ENCODE results near the gene RBFOX1. TPM values are rescaled to one million over a fixed set of nuclear protein-coding genes. Genes with fewer than 3 reads are reported as not detected.

Gene RBFOX1
- total RNA-seq, 1 donor from 2014 or later, result not detected

DNA sequence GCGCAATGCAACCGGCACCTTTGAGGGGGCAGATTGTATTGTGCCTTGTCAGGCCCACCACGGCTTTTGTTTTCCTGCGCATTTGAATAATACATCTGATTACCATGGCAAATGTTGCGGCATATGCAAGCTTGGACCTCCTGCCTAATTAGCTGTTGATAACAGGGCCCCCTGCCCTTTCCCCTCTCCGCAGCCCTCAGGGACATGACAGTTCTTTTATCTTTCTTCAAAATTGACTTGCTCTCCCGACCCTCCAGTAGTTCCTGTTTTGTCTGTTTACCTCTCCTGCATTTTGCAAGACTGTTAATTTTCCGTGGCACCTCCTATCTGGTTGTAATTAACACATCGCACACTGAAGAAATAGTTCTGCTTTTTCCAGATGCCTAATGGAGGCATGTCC lies 86.8 kb downstream of the RBFOX1 start:
- intact Hi-C loops (cut with micrococcal nuclease), result no loop called here

- intact Hi-C loops (cut with micrococcal nuclease), result no loop called here
These were observed 87.4 kb downstream of the RBFOX1 start for GRCh38 chr16:7420079-7420478.

GRCh38 chr16:7420843-7421242 lies 88.2 kb downstream of the RBFOX1 start:
- intact Hi-C loops (cut with micrococcal nuclease), result no loop called here

DNA sequence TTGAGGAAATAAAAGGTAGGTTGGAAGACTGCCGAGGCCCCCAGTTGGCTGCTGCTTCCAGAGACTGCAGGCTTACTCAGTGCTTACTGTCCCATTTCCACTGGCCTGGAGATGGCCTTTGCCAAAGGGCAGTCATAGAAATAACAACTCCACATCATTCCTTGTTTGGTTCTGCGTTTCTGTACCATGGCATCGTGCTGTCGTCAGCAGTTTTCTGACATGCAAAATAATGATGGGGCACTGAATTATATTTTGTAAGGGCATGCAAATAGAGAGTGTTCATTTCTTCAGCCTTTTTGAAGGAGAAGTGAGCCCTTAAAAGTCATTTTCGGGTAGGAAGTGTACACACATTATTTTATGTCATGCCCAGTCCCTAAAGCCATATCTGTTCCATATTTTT lies 88.9 kb downstream of the RBFOX1 start:
- intact Hi-C loops (cut with micrococcal nuclease), result no loop called here

DNA sequence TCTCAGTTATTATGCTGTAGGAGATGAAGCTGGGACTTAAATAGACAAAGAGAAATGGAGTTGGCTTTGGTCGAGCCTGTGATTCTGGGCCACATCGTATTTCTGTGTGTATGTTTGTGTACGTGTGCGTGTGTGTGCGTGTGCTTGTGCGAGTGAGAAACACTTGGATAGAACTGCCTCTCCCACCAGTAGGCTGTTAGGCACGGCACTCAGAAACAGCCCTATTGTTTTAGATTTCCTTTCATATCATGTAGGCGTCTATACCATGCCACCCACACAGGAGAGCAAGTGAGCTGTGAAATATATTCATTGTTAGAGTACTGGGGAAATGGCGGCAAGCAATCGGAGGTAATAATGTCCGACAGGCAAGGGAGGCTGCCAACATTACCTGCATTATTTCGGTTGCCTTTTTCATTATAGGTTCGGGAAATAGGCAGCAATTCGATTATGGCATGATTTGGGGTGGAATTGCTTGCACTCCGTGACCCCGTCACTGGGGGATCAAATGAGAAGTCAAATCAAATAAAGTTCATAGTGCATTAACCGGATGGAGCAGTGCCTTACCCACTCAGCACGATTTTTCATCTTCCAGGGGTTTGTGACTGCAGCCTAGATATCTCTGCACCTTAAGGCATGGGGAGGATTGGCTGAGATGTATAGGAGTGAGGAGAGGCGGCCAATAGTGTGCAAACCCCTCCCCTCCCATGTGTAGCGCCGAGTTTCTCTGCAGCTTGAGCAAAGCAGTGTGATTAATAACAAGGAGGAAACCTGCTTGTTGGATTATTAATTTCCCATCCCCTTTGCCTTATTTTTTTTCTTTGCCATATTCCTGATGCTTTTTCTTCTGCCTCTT lies 89.6 kb downstream of the RBFOX1 start:
- intact Hi-C loops (cut with micrococcal nuclease), result no loop called here

DNA sequence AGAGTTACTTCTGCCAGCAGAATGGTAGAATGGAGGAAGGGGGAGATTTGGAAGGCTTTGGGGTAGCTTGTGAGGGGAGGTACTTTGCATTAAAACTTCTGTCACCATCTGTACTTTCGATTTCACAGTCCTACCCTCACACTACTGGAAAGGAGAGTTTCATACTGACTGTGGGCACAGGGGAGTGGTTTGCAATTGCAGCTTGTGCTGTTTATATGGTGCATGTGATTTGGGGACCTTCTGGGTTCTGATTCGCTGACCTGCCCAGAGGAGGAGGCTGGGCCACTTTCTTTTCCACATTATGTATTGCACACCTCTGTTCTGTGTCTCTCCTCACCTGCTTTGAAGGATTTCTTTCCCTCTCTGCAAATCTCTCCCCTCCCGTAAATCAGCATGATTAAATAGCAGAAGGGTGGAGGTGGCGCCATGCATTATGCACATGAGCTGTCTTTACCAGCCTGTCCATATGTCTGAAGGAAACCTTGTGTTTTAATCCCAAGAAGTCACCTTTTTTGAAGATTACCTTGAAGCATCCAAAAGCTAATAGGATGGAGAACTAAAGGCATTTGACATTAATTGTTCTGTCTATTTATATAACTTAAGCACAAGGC lies 90.9 kb downstream of the RBFOX1 start:
- intact Hi-C loops (cut with micrococcal nuclease), result no loop called here

- intact Hi-C loops (cut with micrococcal nuclease), result no loop called here
These were observed 93.5 kb downstream of the RBFOX1 start for GRCh38 chr16:7426161-7426560.

DNA sequence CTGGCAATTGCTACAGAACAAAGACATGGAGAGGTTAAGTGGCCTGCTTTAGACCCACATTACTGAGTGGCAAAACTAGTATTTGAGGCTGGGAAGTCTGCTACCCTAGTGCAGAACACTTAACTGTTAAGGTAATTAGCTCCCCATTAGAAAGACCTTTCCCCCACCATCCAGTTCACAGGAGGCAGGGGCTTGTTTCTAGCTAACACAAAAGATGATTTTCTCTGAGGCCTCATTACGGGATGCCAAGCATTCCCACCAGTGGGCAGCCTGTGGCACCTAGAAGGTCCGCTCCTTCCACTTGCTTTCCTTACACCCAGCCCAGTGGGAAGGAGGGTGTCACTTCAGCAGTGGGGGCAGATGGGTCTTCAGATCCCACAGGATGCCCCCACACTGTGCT lies 99.1 kb downstream of the RBFOX1 start:
- intact Hi-C loops (cut with micrococcal nuclease), result no loop called here

GRCh38 chr16:7436306-7436705 lies 103.7 kb downstream of the RBFOX1 start:
- intact Hi-C loops (cut with micrococcal nuclease), result no loop called here

DNA sequence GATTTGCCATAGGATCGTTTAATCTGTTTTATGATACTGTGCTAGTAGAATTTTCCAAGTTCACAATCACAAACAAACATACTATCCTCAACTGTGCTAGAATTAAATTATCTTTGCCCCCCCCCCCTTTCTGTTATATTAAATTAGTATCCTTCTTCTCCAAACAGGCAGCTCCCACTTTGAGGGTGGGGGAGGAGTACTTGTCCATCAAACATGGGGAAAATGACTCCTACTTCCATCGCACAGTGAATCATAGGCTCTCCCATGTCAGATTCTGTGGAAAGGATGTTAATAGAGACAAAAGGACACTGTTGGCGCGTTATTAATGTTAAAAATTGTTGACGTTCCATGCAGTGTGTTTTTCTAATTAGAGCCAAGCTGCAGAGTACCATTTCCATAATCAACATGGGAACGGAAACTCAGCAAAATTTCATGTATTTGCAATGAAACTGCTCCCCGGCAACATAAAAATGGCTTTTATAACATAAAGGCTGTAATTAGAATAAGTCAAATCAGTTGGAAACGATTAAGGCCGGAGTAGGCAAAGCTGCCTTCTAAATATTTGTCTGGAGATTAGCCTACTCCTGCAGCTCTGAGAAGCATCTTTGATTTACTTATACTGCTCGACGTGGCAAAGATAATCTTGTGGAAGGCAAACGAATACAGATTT lies 104.6 kb downstream of the RBFOX1 start:
- intact Hi-C loops (cut with micrococcal nuclease), result no loop called here

DNA sequence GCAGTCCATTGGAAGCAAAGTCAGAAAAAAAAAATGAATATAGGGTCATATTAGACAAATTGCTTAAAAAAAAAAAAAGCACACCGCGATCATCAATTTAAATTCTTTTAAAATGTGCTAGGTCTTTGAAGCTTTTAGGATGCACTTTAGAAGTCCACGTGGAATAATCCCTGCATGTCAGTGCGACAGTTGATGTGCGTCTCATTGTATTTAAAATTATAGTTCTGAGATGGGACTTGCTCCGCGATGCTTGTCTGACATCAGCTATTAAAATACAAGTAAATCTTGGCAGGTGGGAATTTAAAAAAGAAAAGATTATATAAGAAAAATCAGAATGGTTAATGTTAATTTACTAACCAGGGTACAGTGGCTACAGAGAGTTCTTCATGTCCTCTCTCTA lies 105.2 kb downstream of the RBFOX1 start:
- intact Hi-C loops (cut with micrococcal nuclease), result no loop called here

GRCh38 chr16:7438601-7439000 lies 106.0 kb downstream of the RBFOX1 start:
- intact Hi-C loops (cut with micrococcal nuclease), result no loop called here

DNA sequence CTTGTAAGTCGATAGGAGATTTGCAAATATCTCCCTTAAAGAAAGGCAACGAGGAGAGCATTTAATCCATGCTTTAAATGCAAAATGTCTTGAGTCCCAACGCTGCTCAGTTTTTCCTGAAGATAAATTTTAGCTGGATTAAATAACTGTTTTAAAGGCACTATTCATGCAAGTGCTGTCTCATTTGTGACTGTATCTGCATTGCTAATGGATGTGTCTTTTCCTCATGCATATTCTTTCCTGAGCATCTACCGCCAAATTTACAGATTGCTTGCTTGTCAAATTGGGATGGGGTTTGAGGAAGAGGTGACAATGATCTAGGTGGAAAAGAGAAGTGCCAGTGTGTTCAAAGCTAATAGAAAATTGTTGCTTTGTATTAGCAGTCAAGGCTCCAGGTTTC lies 106.9 kb downstream of the RBFOX1 start:
- intact Hi-C loops (cut with micrococcal nuclease), result no loop called here

DNA sequence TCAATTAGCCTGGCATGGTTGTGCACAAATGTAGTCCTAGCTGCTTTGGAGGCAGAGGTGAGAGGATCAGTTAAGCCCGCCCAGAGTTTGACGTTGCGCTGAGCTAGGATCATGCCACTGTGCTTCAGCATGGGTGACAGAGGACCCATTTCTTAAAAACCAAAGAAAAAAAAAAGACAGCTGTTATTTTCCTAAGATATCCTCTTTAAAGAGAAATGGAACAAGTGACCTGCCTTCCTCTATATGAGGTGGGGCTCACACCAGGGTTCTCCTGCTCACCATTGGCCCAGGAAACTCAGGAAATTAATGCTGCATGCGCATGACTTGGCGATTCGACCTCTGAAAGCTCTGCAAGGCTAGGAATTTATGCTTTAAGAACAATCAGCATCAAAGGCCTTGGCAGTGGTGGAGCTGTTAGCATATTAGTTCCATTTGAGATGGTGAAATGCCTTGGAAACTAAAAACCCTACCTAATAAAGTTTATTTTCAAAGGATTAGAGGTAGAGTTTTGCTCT lies 108.3 kb downstream of the RBFOX1 start:
- intact Hi-C loops (cut with micrococcal nuclease), result no loop called here

DNA sequence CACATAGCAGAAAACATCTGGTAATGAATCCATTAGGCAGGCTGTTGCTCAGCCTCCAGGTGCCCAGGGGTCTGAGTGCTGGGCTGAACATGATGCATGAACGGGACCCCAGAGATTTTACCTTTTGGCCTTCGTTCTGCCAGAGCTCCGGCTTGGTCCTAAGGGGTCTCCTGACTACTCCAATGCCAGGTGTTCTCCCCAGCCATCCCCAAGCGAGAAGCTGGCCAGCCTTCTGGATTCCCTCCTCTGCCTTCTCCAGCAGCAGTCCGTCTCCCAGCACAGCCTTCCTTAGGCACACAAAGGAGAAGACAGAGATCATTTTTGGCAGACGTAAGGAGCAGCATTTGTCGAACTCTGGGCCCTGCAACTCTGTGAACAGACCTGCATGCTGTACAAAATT lies 109.4 kb downstream of the RBFOX1 start:
- intact Hi-C loops (cut with micrococcal nuclease), result no loop called here

DNA sequence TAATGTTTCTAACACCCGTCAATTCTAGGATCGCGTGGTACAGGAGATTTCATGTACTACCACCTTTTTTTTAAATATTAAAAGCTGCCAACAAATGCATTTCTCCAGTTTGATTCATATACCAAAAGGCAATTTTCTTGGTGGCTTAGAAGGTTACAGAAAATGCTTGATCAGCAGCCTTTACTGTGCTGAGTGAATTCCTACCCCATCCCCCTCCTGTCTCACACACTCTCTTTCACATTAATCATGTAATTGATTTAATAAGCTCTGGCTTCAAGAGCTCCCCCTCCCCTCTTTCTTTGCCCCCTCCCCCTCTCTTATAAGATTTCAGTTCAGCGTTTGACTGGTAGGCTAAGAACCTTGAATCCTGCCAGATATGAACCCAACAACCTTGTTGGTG lies 110.5 kb downstream of the RBFOX1 start:
- intact Hi-C loops (cut with micrococcal nuclease), result no loop called here

DNA sequence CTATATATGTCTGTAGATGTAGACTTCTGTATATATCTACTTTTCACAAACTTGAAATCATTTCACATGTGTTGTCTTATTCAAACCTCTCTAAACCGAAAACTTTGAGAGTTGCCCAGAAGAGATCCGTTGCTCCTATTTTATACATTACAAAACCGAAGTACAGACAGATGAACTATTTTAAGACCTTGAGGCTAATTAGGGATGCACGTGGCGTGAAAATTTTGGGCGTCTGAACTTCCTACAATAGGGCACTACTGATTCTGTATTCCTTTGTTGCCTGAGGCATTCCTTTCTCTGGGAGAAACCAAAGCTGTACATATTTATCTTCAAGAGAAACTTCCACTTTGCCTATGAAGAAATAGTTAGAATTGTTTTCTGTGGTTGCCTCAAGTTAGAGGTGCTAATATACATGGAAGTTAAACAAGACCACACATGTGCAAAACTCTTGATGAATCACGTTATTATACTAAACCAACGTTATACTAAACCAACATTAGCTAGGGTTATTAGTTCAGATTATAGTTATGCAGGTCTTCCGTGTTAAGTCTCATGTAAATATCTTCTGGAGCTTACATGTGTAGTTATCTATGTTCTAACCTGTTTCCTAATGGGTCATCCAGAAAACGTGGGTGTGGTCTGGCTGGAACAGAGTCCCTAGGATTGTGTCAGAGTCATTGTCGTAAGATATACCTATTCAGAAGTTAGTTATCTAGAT lies 111.2 kb downstream of the RBFOX1 start:
- intact Hi-C loops (cut with micrococcal nuclease), result no loop called here

GRCh38 chr16:7449306-7449705 lies 116.7 kb downstream of the RBFOX1 start:
- intact Hi-C loops (cut with micrococcal nuclease), result no loop called here

DNA sequence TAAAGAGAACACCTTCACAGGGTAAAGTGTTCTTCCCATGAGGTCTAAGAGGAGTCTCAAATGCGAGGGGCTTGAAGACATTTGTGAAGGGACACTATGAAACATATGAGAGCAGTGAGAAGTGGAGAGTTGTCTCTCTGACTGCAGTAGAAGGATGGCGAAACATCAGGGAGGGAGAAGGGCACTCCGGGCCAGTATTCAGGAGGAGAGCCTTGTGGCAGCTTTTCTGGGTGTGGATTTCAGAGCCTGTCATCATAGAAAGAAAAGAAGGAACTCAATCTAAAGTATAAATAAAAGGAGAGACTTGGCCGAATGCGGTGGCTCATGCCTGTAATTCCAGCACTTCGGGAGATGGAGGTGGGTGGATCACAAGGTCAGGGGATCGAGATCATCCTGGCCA lies 117.2 kb downstream of the RBFOX1 start:
- intact Hi-C loops (cut with micrococcal nuclease), result no loop called here

- intact Hi-C loops (cut with micrococcal nuclease), result no loop called here
These were observed 117.8 kb downstream of the RBFOX1 start for GRCh38 chr16:7450440-7450839.

DNA sequence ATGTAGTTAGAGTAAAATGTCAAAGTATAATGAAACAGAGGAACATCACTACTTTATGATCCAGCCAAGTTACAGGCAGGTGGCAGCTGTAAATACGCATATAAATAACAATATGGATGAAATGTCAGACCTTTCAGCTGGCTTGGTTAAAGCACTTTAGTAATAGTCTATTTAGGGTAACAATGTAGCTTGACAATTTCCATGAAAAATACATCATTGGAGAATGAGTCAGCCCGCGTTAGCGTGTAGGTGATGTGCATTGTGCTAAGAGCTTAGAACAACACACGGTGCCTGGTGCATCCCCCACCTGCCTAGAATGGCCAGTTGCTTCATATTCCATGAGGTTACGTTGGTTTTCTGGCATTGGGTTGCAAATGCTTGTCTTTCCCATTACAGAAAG lies 119.4 kb downstream of the RBFOX1 start:
- intact Hi-C loops (cut with micrococcal nuclease), result no loop called here

DNA sequence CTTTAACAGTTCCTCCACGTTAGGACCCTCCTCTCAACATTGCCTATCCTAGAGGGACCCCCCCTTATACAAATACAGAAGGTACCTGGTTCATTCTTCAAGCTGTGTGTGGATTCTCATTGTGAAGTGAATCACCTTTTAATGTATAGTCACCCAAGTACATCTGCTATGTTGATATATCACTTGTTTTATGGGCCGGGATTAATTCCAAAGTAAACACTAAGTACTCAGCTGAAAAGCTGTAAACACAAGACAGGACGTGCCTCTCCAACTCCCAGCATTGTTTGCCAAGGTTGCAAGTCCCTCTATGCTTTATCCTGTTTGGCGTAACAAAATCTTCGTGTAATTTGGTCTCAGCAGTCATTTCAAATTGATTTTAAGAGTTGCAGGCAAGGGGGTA lies 123.6 kb downstream of the RBFOX1 start:
- intact Hi-C loops (cut with micrococcal nuclease), result no loop called here
